Measurements from ENCODE around the gene LMNB1.
"Not testable (repeated sequence)": the region's sequence is repeated elsewhere in the genome, so short reads cannot be mapped to it uniquely, and the experiment has no call there.

LMNB1 gene

GRCh38 chr5:126776499-126777256 lies at the start of gene LMNB1:
Gene LMNB1 (plus strand): TSS chr5:126777136. CDS start chr5:126777509, 373 bp downstream.
- DNase-seq (ENCODE audit: low spot score): peak; percentile 89

- no peak for DNase-seq (ENCODE audit: low spot score)
Observed at GRCh38 chr5:126732716-126733115, 44.2 kb upstream of the LMNB1 start.

GRCh38 chr5:126734573-126734972 lies 42.4 kb upstream of the LMNB1 start:
- not testable (repeated sequence) for DNase-seq (ENCODE audit: low spot score)

- DNase-seq (ENCODE audit: low spot score): no peak
Observed at GRCh38 chr5:126736141-126736540, 40.8 kb upstream of the LMNB1 start.

GRCh38 chr5:126741361-126741760 lies 35.6 kb upstream of the LMNB1 start:
- no peak for DNase-seq (ENCODE audit: low spot score)

- DNase-seq (ENCODE audit: low spot score): no peak
Observed at GRCh38 chr5:126742425-126742824, 34.5 kb upstream of the LMNB1 start.

GRCh38 chr5:126744836-126745235 lies 32.1 kb upstream of the LMNB1 start:
- DNase-seq (ENCODE audit: low spot score): no peak

GRCh38 chr5:126745259-126745992 lies 31.5 kb upstream of the LMNB1 start:
- DNase-seq (ENCODE audit: low spot score): no peak

- no peak for DNase-seq (ENCODE audit: low spot score)
Observed at GRCh38 chr5:126746290-126746689, 30.6 kb upstream of the LMNB1 start.

GRCh38 chr5:126752081-126752785 lies 24.7 kb upstream of the LMNB1 start:
- no peak for DNase-seq (ENCODE audit: low spot score)

GRCh38 chr5:126753227-126753626 lies 23.7 kb upstream of the LMNB1 start:
- DNase-seq (ENCODE audit: low spot score): no peak

GRCh38 chr5:126754609-126755008 lies 22.3 kb upstream of the LMNB1 start:
- no peak for DNase-seq (ENCODE audit: low spot score)

GRCh38 chr5:126755593-126755992 lies 21.3 kb upstream of the LMNB1 start:
- no peak for DNase-seq (ENCODE audit: low spot score)

- DNase-seq (ENCODE audit: low spot score): no peak
Observed at GRCh38 chr5:126757713-126758357, 19.1 kb upstream of the LMNB1 start.

- DNase-seq (ENCODE audit: low spot score): no peak
Observed at GRCh38 chr5:126763371-126763770, 13.6 kb upstream of the LMNB1 start.

GRCh38 chr5:126769703-126770102 lies 7.2 kb upstream of the LMNB1 start:
- DNase-seq (ENCODE audit: low spot score): no peak

- not testable (repeated sequence) for DNase-seq (ENCODE audit: low spot score)
Observed at GRCh38 chr5:126773536-126773935, 3.4 kb upstream of the LMNB1 start.

GRCh38 chr5:126774595-126774994 lies 2.3 kb upstream of the LMNB1 start:
- not testable (repeated sequence) for DNase-seq (ENCODE audit: low spot score)

GRCh38 chr5:126777257-126777974 lies 480 bp downstream of the LMNB1 start:
- peak; percentile 44 for DNase-seq (ENCODE audit: low spot score)

- peak; percentile 87 for DNase-seq (ENCODE audit: low spot score)
Observed at GRCh38 chr5:126777975-126778674, 1.2 kb downstream of the LMNB1 start.

All from hematopoietic multipotent progenitor cell treated with erythropoietin and hydrocortisone succinate and interleukin-3 and kit ligand, for 15 days (in vitro differentiated cells).